Cerebellar cortex (tissue), 1 donor: ENCODE measurements around the gene OBP2B.
A peak's percentile ranks its signal among the peaks of the same experiment; 100 is the strongest.
"Not testable (repeated sequence)": the region's sequence is repeated elsewhere in the genome, so short reads cannot be mapped to it uniquely, and the experiment has no call there.

Source experiments
- DNase-seq: peaks from one replicate; pipeline ENCODE4 v3.0.0-alpha.2; 2015; ENCODE audit warnings: low spot score

Gene OBP2B

GRCh38 chr9:133238272-133238850 lies 29.3 kb upstream of the OBP2B start:
- peak; percentile 70 for DNase-seq

DNA sequence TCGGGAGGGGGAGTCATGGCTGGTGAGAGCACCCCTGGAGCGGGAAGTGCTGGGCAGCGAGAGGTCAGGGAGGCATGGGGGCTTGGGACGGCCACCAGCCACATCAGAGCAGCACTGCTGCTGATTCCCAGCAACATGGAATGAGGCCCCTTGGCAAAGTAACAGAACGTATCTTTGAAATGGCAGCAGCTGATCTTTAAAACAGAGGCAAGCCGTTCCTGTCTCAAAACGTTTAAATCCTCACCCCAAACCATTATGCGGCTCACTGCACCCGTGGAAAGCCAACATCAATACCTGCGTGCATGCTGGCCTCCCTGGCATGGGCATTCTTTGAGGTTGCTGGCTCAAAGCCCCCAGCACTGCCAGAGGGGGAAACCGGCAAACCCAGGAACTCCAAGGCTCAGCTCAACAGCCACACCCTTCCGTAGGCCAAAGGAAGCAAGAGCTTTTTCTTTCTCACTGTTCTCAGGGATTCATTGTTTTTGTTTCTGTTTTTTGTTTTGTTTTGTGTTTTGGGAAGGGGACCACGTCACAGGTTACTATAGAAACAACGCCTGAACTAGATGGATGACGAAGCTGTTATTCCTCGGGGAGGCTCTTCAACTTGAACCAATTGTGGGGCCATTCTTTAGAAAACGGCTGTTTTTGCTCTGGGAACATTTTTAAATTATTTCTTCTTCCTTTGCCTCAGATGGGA lies 28.1 kb upstream of the OBP2B start:
- DNase-seq = no peak

GRCh38 chr9:133236291-133237034 lies 27.4 kb upstream of the OBP2B start:
- DNase-seq = not testable (repeated sequence)

GRCh38 chr9:133235549-133236222 lies 26.6 kb upstream of the OBP2B start:
- DNase-seq = no peak

- DNase-seq = no peak
Measured at GRCh38 chr9:133234577-133235322, 25.7 kb upstream of the OBP2B start.

DNA sequence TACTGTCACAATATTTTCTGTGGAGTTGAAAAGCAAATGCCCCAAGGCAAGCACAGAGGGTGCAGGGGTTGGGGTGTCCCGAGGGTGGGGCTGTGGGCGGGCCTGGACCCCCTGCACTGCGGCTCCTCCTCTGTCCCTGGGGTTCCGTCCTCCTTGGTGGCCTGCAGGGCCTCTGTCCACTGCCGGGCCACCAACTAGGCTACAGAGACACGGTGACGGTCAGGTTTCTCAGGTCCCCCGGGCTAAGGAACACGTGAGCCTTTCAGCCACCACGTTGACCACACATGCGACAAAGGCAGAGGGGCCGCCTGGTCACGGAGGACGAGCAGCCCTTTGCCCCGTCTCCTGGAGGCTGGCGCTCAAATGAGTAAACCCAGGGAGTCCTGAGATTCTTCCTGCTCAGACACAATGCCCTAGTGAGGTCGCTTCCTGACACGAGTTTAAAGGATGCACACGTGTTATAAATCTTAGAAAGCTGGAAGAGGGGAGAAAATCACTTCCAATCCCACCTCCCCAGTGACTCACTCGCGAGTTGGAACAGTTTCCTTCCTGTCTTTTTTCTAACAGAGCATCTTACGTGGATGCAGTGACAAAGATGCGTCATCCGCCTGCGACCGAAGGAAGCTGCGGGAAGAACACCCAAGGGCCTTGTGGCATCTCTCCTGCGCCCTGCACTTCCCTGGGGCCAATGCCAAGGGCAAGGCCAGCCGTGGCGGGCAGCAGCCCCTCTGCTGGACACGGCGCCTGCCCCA lies 24.8 kb upstream of the OBP2B start:
- DNase-seq = no peak

GRCh38 chr9:133231934-133232568 lies 23.0 kb upstream of the OBP2B start:
- not testable (repeated sequence) for DNase-seq

- not testable (repeated sequence) for DNase-seq
Measured at GRCh38 chr9:133230514-133230913, 21.5 kb upstream of the OBP2B start.

DNA sequence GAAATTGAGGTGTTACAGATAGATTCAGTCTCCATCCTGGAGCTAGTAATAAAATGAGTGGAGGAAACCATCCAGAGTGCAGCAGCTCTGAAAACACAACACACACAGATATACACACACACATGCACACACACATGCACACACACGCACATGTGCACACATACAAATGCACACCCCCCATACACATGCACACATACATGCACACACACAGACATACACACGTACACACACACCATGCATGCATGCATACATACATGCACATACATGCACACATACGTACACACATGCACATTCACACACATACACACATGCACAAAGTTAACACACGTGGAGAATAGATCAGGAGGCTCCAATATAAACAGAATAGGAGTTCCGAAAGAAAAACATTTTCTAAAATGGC lies 21.0 kb upstream of the OBP2B start:
- no peak for DNase-seq

DNA sequence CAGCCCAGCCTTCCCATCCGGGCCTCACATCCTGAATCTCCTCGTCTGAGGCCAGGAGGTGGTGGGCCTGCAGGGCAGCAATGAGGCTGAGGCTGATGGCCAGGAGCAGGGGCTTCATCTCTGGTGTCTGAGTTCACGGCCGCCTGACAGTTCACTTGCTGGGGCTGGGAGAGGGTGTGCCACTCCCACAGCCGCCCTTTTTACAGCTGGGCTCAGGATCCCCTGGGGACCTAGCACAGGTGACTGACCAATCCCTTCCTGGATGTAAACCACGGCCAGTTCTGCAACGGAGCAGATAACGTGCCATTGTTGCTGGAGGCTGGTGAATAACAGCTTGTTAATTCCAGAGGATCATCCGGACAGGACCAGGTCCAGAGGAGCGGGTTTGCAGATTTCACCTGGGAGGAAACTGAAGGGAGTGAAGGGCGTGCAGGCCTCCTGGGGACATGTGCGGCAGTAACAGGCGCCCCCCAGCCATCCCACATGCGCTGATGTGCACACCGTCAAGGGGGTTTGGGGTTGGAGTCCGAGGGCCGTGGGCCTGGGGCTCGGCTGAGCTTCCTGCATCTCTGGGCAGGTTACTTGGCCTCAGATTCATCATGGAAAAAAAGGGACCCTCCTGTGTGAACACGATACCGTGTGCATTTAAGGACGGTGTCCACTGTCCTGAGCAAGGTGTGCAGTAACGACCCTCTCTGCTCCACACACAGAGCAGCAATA lies 19.6 kb upstream of the OBP2B start:
- not testable (repeated sequence) for DNase-seq

GRCh38 chr9:133227996-133228395 lies 18.9 kb upstream of the OBP2B start:
- DNase-seq = not testable (repeated sequence)

- DNase-seq = no peak
Measured at GRCh38 chr9:133227242-133227860, 18.3 kb upstream of the OBP2B start.

DNA sequence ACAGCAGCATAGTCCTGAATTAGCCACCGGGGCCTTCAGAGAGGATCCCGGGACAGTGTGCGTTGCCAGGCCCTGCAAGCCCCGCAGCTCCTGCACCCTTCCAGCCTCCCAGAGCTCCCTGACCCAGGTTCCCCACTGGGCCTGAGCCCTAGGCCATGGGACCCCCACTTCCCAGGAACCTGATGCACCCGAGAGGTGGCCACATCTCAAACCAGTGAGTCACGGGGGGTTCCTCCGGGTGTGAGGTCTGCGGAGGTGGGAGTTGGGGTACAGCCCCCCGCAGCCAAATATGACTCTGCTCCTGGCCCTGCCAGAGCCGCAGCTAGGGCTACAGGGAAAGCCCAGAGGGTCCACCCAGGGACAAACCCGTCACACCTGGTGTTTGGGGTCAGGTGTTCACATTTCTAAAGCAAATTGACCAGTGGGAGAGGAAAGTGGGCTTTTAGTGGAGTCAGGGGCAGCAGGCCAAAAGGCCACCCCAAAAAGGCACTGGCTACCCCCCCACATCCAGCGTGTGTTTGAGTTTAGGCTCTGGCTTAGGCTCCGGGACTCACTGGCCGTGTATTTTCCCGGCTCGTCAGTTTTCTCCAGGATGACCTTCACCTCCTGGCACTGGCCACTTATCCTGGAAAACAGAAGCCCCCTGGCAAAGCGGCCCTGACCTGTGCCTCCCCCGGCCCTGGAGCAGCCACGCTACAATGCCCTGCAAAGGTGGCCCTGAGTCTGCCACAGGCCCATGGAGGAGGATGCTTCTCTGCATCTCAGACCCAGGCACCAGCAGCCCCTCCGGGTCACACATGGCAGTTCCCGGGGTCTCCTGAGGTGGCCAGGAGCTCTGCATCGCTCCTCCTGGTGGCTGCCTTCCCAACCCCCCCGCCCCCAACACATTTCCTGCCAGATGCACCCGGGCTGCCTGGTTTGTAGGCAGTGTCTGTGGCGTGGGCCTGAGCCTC lies 17.4 kb upstream of the OBP2B start:
- no peak for DNase-seq

DNA sequence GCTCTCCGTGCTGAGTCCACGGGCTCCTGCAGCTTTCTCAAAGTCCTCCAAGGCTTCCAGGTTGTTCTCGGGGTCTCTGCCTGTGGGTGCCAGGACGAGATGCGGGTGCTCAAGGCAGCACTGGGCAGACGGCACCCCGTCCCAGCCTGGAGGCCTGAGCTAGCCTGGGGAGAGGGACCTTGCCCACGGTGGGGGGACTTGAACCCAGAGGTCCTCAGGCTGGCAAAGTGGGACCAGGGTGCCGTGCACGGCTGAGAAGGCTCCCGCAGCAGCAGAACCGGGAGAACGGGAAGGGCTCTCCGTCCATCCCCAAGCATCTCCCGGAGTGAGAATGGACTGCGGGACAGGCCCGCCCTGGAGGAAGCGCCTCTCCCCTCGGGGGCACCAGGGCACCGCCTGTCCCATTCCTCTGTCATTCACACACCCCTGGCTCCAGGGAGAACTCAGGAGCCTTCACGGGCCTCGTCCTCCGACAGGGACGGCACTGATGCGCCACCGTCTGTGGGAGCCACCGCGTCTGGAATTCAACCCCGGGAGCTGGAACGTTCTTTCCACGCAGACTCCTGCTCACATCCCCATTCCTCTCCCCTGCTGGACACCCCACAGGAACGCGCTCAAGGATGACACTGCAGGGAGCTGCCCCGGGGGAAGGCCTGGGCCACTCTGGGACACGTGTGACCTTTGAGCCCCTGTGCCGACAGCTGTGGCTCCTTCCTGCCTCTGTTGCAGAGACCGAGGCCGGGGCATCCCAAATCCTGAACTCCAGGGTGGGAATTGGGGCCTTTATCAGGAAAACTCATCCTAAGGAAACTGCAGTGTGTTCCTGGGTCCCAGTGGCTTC lies 16.3 kb upstream of the OBP2B start:
- DNase-seq = no peak

GRCh38 chr9:133224762-133225161 lies 15.7 kb upstream of the OBP2B start:
- DNase-seq = no peak

- DNase-seq = not testable (repeated sequence)
Measured at GRCh38 chr9:133223159-133223756, 14.2 kb upstream of the OBP2B start.

DNA sequence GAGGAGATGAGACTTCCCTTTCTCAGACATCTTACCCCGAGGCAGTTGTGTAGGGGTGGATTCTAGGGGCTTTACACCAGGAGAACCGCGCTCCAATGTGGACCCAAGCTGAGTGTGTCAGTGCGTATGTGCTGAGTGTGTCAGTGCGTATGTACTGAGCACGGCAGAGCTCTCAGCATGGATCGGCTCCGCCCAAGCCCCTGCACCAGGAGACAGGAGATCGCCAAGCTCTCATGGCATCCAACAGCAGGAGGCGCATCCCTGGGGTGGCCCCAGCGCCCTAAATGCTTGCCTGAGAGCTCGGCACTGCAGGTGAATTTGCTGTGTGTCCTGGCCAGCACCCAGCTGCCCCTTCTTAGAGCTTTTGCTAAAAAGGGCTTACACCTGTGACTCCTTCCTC lies 12.9 kb upstream of the OBP2B start:
- DNase-seq = not testable (repeated sequence)
